ENCODE results near the gene PRDM2.

Gene PRDM2

DNA sequence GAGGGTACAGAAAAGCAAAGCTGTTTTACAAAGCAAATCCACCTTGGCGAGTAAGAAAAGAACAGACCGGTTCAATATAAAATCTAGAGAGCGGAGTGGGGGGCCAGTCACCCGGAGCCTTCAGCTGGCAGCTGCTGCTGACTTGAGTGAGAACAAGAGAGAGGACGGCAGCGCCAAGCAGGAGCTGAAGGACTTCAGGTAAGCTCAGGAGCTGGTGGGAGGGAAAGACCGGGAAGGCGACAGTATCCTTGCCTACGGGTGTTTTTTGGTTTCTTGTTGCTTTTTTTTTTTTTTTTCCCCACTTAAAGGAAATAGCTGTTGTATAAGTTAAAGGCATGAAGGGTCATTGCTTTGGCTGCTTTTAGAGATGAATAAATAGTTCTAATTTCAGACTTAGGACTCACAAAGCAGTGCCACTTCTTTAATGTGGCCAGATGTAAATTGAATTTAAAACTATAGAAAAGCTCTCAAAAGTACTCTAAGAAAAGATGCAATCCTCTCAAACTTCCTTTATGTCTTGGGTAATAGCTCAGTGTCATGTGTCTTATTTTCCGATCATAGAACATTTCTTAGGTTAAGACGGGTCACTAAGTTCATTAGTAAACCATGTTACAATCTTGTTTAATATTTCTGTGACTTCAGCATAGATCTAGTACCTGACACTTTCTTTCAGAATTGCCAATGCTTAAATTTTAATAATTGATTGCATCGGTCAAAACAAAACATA, 82.8 kb downstream of the PRDM2 start:
- in situ Hi-C loops (cut with MboI; ENCODE audit: low sequenced_read_pairs), result no loop called here
- Histone ChIP-seq H3K4me3 (no peak overlapping the region), H3K4me1 (peaks cover 15% of the 10 kb centered on the region), H3K36me3 (replicated peaks) (peaks cover 36% of the 10 kb centered on the region), H3K27me3 (ENCODE audit: low read depth) (no peaks in the 10 kb centered on the region), H3K9me3 (no peaks in the 10 kb centered on the region)
- no peak for DNase-seq (ENCODE audit: low spot score in 2 of 2)

DNA sequence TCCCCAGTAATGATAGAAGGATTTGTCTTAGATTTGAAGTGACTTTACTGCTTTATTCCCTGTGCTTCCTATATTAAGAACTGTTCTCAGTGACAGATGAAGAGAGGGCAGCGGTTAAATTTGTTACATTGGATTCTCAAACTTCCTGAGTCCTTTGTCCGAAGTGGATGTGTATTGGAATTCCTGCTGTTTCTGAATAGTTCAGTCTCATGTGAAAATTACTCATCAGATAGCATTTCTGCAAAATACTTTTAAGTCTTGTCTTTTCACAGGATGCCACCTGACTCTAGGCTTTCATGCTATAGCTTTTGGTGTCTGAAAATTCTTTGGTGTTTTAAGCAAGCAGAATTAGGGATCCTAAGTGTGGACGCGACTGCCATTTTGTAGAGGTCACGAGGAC, 83.6 kb downstream of the PRDM2 start:
- DNase-seq (ENCODE audit: low spot score in 2 of 2), result no peak
- in situ Hi-C loops (cut with MboI; ENCODE audit: low sequenced_read_pairs), result no loop called here
- no peaks in the 10 kb centered on the region for H3K27me3 ChIP-seq (ENCODE audit: low read depth)

GRCh38 chr1:13784971-13785370, 85.0 kb downstream of the PRDM2 start:
- H3K27me3 ChIP-seq (ENCODE audit: low read depth), result no peaks in the 10 kb centered on the region
- peaks cover 15% of the 10 kb centered on the region for H3K4me1 ChIP-seq
- in situ Hi-C loops (cut with MboI; ENCODE audit: low sequenced_read_pairs), result no loop called here
- H3K4me3 ChIP-seq, result no peak overlapping the region
- no peak for DNase-seq (ENCODE audit: low spot score in 2 of 2)
- no peaks in the 10 kb centered on the region for H3K9me3 ChIP-seq
- peaks cover 25% of the 10 kb centered on the region for H3K36me3 ChIP-seq (replicated peaks)

More for the DNA sequence above, 83.6 kb downstream of the PRDM2 start:
- Histone ChIP-seq H3K4me3 (no peak overlapping the region), H3K9me3 (no peaks in the 10 kb centered on the region), H3K4me1 (peaks cover 15% of the 10 kb centered on the region), H3K36me3 (replicated peaks) (peaks cover 28% of the 10 kb centered on the region)

DNA sequence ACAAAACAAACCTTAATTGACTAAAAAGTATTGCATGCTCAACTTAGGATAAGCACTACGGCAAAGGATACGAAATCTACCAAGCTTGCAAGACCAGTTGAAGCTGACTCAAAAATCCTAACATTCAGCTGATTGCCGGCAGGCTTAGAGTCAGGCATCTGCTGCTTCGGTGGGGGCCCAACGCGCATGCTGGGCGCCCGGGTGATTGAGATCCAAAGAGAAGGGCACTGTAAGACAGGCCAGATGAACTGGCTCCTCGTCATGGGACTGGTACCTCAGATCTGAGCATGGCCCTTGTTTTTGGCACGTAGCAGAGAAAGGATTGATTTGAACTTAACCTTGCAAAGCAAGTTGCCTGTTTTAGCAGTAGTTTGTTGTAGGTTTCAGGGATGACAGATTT, 86.6 kb downstream of the PRDM2 start:
- DNase-seq (ENCODE audit: low spot score in 2 of 2), result no peak
- Histone ChIP-seq H3K9me3 (no peaks in the 10 kb centered on the region), H3K36me3 (replicated peaks) (peaks cover 19% of the 10 kb centered on the region), H3K4me3 (no peak overlapping the region), H3K27me3 (ENCODE audit: low read depth) (no peaks in the 10 kb centered on the region), H3K4me1 (peaks cover 15% of the 10 kb centered on the region)
- in situ Hi-C loops (cut with MboI; ENCODE audit: low sequenced_read_pairs), result no loop called here

DNA sequence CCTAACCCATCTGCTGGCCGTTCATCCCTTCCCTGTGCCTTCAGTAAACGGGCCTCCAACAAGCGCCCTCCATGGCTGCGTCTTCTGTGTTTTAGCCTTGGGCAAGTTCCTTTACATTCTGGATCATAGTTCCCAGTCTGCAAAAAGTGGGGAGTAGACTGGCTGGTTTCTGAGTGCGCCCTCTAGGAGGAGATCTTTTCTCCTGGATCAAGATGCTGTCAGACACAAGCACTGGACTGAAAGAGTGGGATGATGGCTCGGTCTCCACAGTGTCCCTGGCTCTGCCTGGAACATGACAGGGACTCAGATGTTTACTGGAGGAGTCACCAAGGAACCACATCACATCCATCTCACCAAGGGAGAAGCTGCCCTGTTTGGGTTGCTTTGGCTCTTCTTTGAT, 88.8 kb downstream of the PRDM2 start:
- H3K9me3 ChIP-seq, result no peaks in the 10 kb centered on the region
- no peak for DNase-seq (ENCODE audit: low spot score in 2 of 2)
- peaks cover 16% of the 10 kb centered on the region; the same call in 1 of the 2 replicates for H3K36me3 ChIP-seq (replicated peaks)
- in situ Hi-C loops (cut with MboI; ENCODE audit: low sequenced_read_pairs), result no loop called here
- H3K27me3 ChIP-seq (ENCODE audit: low read depth), result no peaks in the 10 kb centered on the region
- no peak overlapping the region for H3K4me3 ChIP-seq
- peaks cover 15% of the 10 kb centered on the region for H3K4me1 ChIP-seq

GRCh38 chr1:13790290-13791030, 90.5 kb downstream of the PRDM2 start:
- H3K36me3 ChIP-seq (replicated peaks), result peaks cover 12% of the 10 kb centered on the region; the same call in 1 of the 2 replicates
- H3K4me1 ChIP-seq, result no peaks in the 10 kb centered on the region; the same call in 1 of the 2 replicates
- in situ Hi-C loops (cut with MboI; ENCODE audit: low sequenced_read_pairs), result no loop called here
- H3K4me3 ChIP-seq, result no peak overlapping the region
- no peaks in the 10 kb centered on the region for H3K27me3 ChIP-seq (ENCODE audit: low read depth)
- no peaks in the 10 kb centered on the region for H3K9me3 ChIP-seq
- DNase-seq (ENCODE audit: low spot score in 2 of 2), result no peak

- Histone ChIP-seq H3K9me3 (no peaks in the 10 kb centered on the region), H3K4me3 (no peak overlapping the region), H3K27me3 (ENCODE audit: low read depth) (no peaks in the 10 kb centered on the region), H3K4me1 (no peaks in the 10 kb centered on the region), H3K36me3 (replicated peaks) (peaks cover 5% of the 10 kb centered on the region; the same call in 1 of the 2 replicates)
- DNase-seq (ENCODE audit: low spot score in 2 of 2), result no peak
- in situ Hi-C loops (cut with MboI; ENCODE audit: low sequenced_read_pairs), result no loop called here
Observed at GRCh38 chr1:13792419-13792818, 92.4 kb downstream of the PRDM2 start.

DNA sequence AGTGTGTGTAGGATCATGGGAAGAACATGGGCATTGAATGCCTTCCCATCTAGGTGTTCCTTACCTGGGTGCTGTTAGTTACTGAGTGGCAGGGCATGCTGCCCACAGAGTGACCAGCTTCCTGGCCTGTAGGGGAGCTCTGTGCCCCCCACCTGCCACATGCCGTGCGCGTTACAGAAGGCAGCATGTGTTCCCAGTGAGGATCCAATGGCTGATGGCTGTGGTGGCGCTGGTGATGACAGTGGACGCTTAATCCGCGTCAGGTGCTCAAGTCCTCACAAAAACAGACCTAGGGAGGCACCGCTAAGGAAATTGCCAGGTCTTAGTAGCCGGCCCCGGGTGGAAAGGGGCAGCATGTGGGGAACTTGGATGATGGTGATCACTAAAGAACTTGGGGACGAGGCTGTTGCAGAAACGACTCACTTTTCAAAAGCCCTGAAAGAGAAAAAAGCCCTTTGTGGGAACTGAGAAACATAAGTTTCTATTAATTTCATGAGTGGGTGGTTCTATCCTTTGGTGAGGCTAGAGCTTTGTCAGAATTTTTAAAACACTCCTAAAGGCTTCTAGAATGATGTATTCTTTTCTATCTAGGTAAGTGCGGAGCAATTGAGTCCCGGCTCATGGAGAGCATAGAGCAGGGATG, 93.2 kb downstream of the PRDM2 start:
- Histone ChIP-seq H3K27me3 (ENCODE audit: low read depth) (no peaks in the 10 kb centered on the region), H3K4me1 (no peaks in the 10 kb centered on the region), H3K36me3 (replicated peaks) (peaks cover 5% of the 10 kb centered on the region; the same call in 1 of the 2 replicates), H3K4me3 (no peak overlapping the region), H3K9me3 (no peaks in the 10 kb centered on the region)
- in situ Hi-C loops (cut with MboI; ENCODE audit: low sequenced_read_pairs), result no loop called here
- no peak for DNase-seq (ENCODE audit: low spot score in 2 of 2)

DNA sequence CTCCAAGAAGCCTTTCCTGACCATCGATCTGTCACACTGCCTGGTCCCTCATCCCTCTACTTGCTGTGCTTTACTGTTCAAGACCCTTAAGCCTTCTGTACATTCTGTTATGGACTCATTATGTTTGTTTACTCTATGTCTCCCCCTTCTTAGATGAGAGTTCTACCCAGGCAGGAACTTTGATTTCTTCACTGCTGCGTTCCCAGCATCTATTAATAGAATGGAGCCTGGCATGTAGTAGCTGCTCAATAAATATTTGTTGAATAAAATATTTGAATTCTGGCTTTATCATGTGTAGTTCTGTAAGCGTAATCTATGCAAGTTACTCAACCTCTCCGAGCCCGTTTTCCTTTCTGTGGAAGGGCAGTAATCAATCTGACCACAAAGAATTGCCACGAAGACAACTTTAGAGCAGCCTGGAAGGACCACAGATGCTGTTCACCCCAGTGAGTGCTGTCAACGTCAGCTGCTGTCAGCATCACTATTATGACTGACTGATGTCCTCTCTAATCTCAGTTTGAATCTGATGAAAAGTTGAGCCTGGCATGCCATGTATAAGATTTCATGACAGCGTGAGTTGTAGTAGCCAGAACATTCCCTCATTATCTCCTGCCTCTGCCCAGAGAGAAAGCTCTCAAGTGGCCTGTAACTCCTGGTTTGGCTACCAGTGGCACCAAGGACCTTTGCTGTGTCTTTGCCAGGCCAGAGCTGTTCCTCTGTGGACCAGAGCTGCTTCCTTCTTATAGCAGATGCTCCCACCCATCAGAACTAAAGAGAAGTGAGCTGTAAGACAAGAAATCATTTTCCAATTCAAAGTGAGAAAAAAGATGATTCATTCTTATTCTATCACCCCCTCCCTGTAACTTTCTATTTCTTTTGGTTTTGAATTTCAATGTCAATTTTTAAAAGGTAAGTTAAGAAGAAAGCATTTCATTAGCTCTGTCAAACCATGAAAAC, 94.5 kb downstream of the PRDM2 start:
- no peaks in the 10 kb centered on the region for H3K4me1 ChIP-seq
- no peak for DNase-seq (ENCODE audit: low spot score in 2 of 2)
- no peaks in the 10 kb centered on the region for H3K9me3 ChIP-seq
- no peaks in the 10 kb centered on the region for H3K36me3 ChIP-seq (replicated peaks)
- H3K4me3 ChIP-seq, result no peak overlapping the region
- no peaks in the 10 kb centered on the region for H3K27me3 ChIP-seq (ENCODE audit: low read depth)
- in situ Hi-C loops (cut with MboI; ENCODE audit: low sequenced_read_pairs), result no loop called here

DNA sequence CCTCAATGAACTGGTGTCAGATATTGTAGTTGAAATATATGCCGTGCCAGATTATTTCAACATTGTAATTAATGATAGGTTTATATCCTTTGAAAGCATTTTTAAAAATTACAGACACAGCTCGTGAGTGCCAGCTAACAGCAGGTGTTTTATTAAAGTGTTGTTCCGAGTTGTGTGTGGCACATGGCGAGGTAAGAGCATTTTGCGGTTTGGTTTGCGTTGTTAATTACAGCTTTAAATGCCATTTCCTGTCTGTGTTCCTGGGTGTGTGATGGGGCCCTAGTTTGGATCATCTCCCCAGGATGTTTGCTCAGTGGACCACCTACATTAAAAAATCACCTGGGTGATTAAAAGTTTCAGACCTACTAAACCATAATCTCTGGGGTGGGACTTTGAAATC, 97.4 kb downstream of the PRDM2 start:
- DNase-seq (ENCODE audit: low spot score in 2 of 2), result no peak
- H3K27me3 ChIP-seq (ENCODE audit: low read depth), result no peaks in the 10 kb centered on the region
- no peaks in the 10 kb centered on the region for H3K4me1 ChIP-seq
- in situ Hi-C loops (cut with MboI; ENCODE audit: low sequenced_read_pairs), result no loop called here
- no peaks in the 10 kb centered on the region for H3K36me3 ChIP-seq (replicated peaks)
- H3K4me3 ChIP-seq, result no peak overlapping the region
- H3K9me3 ChIP-seq, result no peaks in the 10 kb centered on the region

DNA sequence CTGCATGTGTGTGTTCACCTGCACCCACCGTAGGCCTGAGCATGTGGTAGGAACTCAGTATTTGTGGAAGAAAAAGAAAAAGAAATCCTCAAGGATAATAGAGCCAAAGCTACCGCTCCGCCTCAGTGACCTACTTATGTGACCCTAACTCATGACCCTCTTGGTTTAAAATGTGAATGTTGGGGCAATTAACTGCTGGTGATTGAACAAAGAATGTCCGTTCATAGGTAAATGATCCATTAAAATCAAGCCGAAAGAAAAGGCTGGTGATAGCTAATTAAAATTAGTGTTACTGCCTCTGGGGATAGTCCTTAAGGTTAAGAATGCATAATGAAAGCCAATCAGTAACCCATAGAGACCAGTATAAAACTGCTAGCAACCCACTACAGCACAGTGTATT, 98.1 kb downstream of the PRDM2 start:
- Histone ChIP-seq H3K36me3 (replicated peaks) (no peaks in the 10 kb centered on the region), H3K4me1 (no peaks in the 10 kb centered on the region), H3K9me3 (no peaks in the 10 kb centered on the region), H3K4me3 (no peak overlapping the region), H3K27me3 (ENCODE audit: low read depth) (no peaks in the 10 kb centered on the region)
- DNase-seq (ENCODE audit: low spot score in 2 of 2), result no peak
- in situ Hi-C loops (cut with MboI; ENCODE audit: low sequenced_read_pairs), result no loop called here

DNA sequence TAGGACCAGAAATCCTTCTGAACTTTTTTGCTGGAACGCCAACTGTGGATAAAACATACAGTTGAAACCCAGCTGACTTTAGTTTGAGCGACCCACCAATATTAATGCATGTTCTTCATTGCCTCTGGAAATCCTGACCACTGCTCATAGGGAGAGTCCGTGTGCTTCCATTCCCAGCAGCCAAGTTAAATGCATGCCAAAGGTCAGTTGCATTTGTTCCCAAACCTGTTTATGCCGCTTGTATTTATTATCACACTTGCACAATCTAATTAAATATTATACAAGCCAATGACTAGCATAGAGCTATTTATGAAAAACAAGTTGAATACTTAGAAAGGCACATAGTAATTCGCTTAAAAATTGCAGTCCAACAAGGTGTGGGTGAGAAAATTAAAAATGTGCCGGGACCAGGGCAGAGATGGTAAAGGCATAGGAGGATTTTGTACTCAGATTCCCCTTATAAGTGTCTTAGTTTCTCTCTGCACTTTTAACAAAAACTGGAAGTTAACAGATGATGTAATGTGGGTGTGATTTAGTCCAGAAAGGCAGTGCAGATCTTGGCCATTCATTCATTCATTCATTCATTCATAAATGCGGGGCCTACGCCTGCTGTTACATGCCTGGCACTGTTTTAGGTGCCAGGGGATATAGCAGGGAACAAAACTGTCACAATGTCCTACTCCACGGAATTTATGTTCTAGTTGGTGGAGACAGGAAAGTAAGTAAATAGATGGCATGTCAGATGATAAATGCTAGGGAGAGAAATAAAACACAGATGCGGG, 99.7 kb downstream of the PRDM2 start:
- Histone ChIP-seq H3K36me3 (replicated peaks) (no peaks in the 10 kb centered on the region), H3K4me1 (no peaks in the 10 kb centered on the region), H3K27me3 (ENCODE audit: low read depth) (no peaks in the 10 kb centered on the region), H3K4me3 (no peak overlapping the region), H3K9me3 (no peaks in the 10 kb centered on the region)
- DNase-seq (ENCODE audit: low spot score in 2 of 2), result no peak
- in situ Hi-C loops (cut with MboI; ENCODE audit: low sequenced_read_pairs), result no loop called here

- DNase-seq (ENCODE audit: low spot score in 2 of 2), result no peak
- H3K9me3 ChIP-seq, result no peaks in the 10 kb centered on the region
- in situ Hi-C loops (cut with MboI; ENCODE audit: low sequenced_read_pairs), result no loop called here
- H3K4me1 ChIP-seq, result no peaks in the 10 kb centered on the region
- H3K36me3 ChIP-seq (replicated peaks), result no peaks in the 10 kb centered on the region
- H3K4me3 ChIP-seq, result no peak overlapping the region
- no peaks in the 10 kb centered on the region for H3K27me3 ChIP-seq (ENCODE audit: low read depth)
Observed at GRCh38 chr1:13801232-13801631, 101.2 kb downstream of the PRDM2 start.
